ENCODE measurements around the gene RAPGEF2.

DNA sequence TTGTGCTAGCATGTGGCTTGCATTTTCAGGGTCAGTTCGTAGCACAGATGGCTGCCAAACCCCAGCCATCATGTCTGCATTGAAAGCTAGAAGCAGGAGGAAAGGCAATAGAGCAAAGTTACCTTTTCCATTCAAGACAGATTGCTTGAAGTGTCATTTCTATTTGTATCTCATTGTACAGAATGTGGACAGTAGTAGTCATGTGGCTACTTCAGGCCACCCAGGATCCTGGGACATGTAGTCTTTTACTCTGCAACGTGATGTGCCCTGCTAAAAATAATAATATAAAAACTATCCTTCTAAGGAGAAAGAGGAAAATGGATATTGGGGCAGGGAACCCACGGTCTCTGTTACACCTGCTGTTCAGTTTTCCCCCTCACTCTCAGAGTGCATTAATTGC, 118.4 kb downstream of the RAPGEF2 start:
- no peak for TF ChIP-seq POLR2A (IDR thresholded peaks at IDR 0.05; ENCODE audit: low read depth, low read length)
- TF ChIP-seq, protein P1, sequence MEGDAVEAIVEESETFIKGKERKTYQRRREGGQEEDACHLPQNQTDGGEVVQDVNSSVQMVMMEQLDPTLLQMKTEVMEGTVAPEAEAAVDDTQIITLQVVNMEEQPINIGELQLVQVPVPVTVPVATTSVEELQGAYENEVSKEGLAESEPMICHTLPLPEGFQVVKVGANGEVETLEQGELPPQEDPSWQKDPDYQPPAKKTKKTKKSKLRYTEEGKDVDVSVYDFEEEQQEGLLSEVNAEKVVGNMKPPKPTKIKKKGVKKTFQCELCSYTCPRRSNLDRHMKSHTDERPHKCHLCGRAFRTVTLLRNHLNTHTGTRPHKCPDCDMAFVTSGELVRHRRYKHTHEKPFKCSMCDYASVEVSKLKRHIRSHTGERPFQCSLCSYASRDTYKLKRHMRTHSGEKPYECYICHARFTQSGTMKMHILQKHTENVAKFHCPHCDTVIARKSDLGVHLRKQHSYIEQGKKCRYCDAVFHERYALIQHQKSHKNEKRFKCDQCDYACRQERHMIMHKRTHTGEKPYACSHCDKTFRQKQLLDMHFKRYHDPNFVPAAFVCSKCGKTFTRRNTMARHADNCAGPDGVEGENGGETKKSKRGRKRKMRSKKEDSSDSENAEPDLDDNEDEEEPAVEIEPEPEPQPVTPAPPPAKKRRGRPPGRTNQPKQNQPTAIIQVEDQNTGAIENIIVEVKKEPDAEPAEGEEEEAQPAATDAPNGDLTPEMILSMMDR (IDR thresholded peaks at IDR 0.05; ENCODE audit: extremely low read depth in 1 of 2, insufficient read depth in 1 of 2, low read depth in 1 of 2, low read length in 2 of 2) = no peak
- no peak for TF ChIP-seq MYC (IDR thresholded peaks at IDR 0.05; ENCODE audit: low read depth, low read length)
- no peak for TF ChIP-seq EZH2 (IDR thresholded peaks at IDR 0.05; ENCODE audit: borderline replicate concordance, low read depth, low read length, severe bottlenecking)
